ENCODE measurements around the gene TRIP12.
"Not testable (repeated sequence)": the region's sequence is repeated elsewhere in the genome, so short reads cannot be mapped to it uniquely, and the experiment has no call there.

Gene TRIP12

DNA sequence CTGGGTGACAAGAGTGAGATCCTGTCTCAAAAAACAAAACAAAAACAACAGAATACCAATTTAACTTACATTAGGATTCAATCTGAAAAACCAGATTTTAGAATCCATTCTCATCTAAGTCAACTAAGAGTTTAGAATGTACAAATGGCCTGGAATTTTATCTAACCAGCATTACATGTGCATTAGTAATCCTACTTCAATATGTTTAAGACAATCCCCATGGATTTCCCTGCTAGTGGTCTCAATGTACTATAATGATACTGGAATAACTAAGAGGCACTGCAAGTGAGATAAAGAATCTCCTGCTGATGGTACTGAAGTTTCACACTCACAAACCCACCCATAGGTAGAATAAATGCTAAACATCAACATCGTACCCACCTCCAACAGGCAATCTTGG lies 153.6 kb downstream of the TRIP12 start:
- DNase-seq (ENCODE audit: low read depth) = no peak

DNA sequence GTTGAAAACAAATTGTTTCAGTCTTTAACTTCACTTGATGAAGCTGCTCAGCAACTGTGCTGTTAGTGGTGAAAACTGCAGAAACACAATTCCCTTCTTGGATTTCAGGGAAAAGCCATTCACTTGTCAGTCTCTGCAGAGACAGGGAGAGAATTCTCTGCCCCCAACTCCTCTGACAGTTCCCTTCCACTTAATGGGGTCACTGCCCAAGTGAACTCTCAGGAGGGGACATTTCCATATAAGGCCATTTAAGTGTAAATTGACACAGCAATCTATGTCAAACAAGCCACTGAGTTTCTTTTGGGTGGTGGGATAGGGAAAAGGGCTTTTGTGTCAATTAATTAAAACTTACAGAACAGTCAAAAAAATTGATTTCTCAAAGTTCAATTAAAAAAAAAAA lies 156.1 kb downstream of the TRIP12 start:
- DNase-seq (ENCODE audit: low read depth) = no peak

DNA sequence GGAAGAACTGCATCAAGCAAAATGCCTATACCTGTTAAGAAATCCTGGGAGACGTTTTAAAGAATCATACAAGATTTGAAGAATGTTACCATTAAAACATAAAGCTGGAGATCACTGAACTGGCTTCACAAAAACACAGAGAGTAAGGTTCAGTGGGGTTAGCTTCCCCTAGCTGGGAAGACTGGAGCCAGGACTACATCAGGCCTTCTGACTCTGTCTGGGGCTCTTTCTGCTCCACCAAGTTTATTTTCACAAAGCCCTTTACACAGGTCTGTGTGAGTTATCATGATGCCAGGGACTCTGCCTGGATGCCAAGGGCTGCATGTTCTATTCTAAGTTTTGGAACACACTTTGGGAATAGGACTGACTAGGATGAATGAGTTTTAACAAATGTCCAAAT lies 160.1 kb downstream of the TRIP12 start:
- no peak for DNase-seq (ENCODE audit: low read depth)

DNA sequence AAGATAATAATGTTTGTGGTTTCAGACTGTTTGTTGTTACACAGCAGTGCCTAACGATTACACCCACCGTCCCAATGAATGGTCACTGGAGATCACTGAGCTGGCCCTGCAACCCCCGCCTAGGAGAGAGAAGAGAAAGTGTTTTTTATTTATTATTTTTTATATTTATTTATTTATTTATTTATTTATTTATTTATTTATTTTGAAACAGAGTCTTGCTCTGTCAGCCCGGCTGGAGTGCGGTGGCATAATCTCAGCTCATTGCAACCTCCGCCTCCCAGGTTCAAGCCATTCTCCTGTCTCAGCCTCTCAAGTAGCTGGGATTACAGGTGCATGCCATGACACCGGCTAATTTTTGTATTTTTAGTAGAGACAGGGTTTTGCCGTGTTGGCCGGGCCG lies 164.3 kb downstream of the TRIP12 start:
- DNase-seq (ENCODE audit: low read depth) = not testable (repeated sequence)

DNA sequence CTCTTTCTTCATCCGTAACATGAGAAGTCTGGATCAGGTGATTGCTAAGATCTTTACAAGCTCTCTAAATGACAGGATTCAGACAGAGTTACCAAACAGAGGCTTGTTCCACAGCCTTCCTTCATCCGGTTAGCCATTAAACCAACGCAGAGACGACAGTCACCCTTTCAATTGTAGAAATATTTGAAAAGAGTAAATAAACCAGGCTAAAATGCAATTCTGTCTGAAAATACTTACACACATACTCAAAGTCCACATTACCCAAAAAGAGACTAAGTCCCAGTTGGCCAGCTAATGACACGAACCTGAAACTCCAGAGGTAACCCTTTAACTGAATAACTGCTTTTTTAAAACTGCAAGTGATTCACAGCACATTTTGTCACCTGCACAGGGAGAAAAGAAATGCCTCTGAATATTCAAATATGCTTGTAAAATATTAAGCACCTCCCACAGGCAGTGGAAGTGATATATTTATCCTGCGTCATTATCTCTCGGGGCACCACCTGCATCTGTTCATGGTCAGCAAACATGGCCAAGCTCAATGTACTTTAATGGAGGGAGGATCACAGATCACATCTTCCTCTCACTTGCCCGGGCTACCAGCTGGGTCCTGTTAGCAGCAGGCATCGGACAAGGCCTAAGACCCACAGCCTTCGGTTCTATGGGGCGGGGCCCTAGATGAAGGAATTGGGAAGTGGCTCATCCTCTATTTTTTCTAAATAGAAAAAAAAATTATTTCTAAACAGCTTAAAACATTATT lies 168.7 kb downstream of the TRIP12 start:
- DNase-seq (ENCODE audit: low read depth) = no peak

DNA sequence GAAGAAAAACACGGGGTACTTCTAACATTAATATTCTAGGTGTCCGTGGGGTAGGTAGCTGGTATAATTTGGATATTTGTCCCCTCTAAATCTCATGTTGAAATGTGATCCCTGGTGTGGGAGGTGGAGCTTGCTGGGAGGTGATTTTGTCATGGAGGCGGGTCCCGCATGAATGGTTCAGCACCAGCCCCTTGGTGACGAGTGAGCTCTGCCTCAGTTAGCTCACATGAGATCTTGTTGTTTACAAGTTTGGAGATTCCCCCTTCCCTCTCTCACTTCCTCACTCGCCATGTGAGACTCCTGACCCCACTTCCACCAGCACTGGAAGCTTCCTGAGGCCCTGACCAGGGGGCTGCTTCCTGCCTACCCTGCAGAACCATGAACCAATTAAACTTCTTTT lies 172.0 kb downstream of the TRIP12 start:
- DNase-seq (ENCODE audit: low read depth) = no peak

DNA sequence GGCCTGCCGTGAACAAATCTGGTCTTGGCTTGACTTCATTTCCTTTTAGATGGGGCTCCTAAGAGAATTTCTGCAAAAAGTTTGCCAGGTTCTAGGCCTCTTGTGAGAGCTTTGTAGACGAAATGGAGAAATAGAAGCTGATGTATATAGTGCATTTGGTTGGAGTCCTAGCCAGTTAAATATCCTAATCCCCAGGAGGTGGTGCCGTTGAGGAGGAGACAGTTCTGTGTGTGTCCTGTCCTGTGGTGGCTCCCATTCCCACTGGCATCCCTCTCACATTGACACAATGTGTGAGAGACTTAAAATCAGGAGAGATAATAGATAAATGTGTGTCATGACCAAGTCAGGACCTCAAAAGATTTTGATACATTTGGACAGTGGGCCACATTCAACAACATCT lies 172.9 kb downstream of the TRIP12 start:
- DNase-seq (ENCODE audit: low read depth) = no peak

DNA sequence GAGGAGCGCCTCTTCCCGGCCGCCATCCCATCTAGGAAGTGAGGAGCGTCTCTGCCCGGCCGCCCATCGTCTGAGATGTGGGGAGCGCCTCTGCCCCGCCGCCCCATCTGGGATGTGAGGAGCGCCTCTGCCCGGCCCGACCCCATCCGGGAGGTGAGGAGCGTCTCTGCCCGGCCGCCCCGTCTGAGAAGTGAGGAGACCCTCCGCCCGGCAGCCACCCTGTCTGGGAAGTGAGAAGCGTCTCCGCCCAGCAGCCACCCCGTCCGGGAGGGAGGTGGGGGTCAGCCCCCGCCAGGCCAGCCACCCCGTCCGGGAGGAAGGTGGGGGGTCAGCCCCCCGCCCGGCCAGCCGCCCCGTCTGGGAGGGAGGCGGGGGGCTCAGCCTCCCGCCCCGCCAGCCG lies 179.1 kb downstream of the TRIP12 start:
- not testable (repeated sequence) for DNase-seq (ENCODE audit: low read depth)

DNA sequence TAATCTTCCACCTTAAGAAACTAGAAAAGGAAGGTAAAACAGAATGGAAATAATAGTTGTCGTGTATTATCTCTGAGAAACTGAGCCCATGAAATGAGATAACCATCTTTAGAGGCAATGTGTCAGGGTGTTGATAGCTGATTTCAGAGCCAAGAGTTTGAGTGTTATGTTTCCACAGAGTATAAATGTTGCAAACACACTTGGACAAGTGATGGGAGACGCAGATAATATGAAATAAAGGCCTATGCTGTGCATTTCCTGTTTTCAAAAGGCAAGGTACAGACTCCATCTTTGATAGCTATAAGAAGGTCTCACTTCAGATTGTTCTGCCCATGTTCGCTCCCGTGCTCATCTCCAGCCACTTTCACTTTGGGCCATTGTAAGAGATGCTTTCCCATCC lies 181.5 kb downstream of the TRIP12 start:
- DNase-seq (ENCODE audit: low read depth) = no peak

DNA sequence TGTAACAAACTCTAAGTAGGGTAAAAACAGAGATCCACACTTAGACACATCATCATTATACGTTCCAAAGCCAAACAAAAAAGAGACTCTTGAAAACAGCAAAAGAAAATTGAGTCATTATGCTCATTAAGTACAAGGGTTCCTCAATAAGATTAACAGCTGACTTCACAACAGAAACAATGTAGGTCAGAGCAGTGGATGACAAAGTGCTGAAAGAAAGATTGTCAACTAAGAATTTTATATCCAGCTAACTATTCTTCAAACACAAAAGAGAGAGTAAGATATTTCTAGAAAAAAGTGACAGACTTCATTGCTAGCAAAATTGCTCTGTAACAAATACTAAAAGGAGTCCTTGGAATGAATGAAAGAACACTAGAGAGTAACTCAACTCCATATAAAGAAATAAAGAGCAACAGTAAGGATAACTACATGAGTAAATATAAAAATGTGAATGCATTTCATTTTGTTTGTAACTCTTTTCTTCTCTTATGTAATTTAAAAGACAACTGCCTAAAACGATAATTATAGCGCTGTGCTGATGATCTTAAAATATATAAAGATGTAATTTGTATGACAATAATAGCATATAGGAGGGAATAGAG lies 183.7 kb downstream of the TRIP12 start:
- DNase-seq (ENCODE audit: low read depth) = no peak

DNA sequence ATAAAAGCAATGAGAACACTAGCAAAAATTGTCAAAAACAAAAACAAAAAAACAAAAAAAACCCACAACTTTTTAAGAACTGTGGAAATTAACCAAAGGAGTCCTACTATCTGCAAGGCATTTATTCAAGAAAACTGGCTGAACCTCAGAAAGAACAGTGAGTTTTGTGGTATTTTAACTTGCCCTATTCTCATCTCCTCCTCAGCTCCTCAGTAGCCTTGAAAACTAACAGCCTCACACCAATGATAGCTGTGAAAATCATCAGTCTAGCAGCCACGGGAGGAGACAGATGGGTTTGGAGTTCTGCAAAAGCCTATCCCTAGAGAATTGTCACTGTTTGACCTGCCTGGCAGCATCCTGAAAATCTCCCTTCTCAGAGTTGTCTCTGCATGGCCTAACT lies 187.4 kb downstream of the TRIP12 start:
- DNase-seq (ENCODE audit: low read depth) = no peak

DNA sequence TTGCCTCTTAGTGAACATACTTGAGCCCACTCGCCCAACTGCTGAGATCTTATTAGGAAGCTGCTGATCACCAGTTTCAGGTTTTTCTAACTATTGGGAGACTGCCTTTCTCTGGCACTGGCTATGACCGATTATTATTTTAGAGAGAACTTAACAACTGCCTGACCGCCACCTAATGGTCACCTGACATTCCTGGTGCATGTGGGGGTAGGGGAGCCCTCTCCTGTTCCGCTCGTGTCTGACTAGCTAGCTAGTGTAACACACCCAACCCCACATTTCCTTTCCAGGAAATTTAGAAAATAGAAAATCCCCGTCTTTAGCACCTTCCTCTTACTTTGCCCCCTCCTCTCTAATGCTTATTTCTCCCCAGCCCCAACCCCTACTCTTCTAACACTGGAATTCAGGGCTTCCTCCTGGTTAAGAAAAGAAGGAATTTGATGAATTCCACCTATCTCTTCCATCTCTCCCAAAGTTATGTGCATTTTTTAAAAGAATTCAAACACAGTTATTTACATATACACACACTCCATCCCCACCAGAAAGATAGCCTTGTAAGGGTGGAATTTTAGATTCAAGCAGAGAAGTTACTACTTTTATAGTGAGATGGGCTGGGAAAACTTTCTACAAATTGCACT lies 188.1 kb downstream of the TRIP12 start:
- DNase-seq (ENCODE audit: low read depth) = no peak

DNA sequence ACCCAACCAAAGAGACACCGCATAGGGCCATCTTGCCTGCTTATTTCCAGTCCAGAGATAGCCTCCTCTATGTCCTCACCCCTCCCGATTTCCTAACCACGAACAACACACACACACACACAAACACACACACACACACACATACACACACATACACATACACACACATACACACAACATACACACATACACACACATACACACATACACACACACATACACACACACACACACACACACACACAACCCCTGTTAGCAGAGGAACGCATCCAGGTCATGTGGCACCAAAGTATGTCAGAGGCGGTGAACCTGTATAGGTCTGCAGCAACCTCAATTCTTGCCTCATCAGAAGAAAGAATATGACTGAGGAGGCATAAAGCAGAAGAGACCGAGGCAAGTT lies 188.9 kb downstream of the TRIP12 start:
- no peak for DNase-seq (ENCODE audit: low read depth)

DNA sequence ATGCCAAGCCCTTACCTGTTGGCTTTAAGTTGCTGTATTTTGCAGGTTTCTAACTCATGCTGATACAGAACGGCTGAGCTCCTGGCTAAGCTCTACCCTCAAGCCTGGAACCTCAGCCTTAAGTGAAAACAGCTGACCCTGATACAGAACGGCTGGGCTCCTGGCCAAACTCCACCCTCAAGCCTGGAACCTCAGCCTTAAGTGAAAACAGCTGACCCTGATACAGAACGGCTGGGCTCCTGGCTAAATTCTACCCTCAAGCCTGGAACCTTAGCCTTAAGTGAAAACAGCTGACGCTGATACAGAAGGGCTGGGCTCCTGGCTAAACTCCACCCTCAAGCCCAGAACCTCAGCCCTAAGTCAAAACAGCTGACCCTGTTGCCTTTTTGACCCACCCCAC lies 189.9 kb downstream of the TRIP12 start:
- no peak for DNase-seq (ENCODE audit: low read depth)

DNA sequence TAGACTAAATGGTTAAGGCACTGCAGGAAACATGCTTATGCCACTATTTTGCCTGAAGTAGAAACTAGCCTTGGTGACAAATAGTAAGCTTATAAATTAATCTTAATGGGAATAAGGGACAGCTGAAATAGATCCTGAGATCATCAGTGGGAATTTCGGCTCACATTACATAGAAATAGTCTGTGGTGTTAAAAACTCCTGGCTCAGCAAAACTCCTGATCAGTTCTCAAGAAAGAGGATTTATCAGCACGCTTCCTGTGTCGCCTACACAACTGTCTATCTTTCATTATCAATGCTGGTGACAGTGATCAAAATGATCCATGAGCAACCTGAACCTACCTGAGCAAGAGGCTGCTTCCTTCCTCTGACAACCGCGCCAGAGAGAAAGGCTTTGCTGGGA lies 190.4 kb downstream of the TRIP12 start:
- no peak for DNase-seq (ENCODE audit: low read depth)

DNA sequence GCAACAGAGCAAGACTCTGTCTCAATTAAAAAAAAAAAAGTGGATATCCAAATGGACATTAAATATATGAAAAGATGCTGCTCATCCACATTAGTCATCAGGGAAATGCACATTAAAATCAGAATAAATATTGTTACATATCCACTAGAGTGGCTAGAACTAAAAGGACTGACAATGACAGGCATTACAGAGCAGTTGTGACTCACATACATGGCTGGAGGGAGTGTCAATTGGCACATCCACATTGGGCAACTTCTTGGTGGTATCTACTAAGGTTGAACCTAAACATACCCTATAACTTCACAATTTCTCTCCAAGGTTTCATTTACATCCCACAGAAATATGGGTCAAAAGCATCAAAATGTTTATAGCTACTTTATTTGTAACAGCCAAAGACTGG lies 193.4 kb downstream of the TRIP12 start:
- DNase-seq (ENCODE audit: low read depth) = no peak

DNA sequence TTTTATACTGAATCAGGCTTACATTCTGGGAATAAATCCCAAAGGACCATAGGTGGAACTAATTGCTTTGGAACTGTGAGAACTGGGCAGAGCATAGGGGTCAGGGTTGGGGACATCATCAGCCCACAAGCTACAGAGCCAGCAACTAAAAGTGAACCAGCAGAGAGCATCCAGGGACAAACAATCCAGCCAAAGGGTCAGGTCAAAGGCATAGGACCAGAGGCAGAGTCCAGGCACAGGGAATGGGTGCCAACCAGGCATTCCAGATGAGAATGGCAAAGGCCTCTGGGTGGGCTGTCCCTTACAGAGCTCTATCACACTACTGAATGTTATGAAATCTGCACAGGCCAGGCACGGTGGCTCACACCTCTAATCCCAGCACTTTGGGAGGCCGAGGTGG lies 195.2 kb downstream of the TRIP12 start:
- no peak for DNase-seq (ENCODE audit: low read depth)

DNA sequence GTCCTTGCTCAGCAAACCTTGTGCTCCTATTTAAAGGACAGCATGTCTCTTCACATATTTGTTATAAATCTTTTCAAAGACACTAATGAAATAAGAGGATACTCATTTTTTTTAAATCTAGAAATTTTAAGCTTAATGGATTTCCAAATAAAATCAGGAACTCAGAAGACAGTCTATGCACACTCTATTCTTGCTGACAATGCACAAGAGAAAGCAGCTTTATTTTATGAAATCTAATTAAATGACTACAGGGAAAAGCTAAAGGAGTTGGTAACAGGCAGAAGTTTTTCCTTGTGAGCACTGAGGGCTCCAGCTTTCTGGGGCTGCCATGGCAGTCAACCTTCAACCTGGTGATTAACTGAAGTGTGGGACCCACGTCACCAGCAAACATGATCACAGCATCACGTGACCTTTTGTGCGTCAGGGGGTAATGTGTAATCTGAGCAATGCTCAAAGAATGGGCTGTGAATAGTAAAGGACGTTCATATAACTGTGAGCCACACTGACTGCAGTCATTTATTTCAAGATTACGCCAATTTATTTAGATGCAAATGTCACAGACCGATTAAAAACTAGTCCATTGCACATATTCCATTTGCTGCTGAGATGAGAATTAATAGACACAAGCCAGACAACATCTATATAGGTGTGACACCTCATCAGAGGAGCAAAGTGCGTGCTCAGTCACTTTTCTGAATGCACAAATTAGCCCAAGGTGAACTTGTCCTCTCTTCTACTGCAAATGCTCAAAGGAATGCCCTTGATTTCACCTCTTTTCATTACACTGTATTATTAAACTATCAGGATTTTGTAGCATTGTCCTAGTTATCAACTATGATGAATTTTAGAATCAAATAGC lies 195.9 kb downstream of the TRIP12 start:
- DNase-seq (ENCODE audit: low read depth) = no peak

DNA sequence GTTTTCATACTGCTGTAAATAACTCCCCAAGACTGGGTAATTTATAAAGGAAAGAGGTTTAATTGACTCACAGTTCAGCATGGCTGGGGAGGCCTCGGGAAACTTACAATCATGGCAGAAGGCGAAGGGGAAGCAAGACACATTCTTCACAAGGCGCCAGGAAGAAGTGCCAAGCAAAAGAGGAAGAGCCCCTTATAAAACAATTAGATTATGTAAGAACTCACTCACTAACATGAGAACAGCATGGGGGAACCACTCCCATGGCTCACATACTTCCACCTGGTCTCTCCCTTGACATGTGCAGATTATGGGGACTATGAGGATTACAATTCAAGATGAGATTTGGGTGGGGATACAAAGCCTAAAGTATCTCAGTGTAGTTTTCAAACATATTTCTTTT lies 198.6 kb downstream of the TRIP12 start:
- DNase-seq (ENCODE audit: low read depth) = not testable (repeated sequence)

DNA sequence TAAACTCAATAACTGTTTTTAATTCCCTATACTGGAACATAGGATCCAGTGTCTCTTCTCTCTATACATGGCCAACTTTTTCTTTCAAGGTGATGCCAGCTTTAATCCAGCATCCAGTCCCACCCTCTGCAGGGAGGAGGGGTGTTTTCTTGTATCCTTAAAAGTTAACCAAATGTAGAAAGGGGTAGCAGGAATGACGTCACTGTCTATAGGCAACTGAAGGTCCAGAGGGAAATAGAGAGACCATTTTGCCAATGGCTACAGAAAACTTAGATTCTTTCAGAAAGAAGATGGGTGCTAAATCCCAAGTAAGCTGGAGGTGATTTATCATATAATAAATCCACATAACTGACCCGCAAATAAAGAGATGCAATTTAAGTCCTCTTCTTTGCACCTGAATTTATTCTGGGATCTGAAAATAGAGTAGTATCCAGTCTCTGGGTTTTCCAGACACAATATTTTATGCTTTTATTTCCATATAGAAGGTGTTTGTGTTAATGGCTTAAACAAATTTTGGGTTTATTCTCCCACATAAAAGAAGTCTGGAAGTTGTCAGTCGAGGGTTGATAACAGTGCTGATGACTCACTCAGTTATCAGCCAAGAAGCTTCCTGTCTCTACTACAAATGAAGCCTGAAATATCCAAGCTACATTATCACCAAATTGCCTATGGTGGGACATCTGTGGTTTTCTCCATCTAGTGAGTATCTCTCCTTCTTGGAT lies 201.7 kb downstream of the TRIP12 start:
- no peak for DNase-seq (ENCODE audit: low read depth)

DNA sequence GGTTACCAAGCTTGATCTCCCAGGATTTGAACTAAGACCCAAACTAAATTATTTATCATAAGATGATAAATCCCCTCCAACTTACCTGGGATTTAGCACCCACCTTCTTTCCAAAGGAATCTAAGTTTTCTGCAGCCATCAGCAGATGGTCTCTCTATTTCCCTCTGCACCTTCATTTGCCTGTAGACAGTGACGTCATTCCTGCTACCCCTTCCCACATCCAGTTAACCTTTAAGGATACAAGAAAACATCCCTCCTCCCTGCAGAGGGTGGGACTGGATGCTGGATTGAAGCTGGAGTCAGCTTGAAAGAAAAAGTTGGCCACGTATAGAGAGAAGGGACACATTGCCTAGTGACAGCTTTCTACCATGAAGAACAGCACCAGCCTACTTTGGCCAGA lies 203.8 kb downstream of the TRIP12 start:
- DNase-seq (ENCODE audit: low read depth) = no peak

DNA sequence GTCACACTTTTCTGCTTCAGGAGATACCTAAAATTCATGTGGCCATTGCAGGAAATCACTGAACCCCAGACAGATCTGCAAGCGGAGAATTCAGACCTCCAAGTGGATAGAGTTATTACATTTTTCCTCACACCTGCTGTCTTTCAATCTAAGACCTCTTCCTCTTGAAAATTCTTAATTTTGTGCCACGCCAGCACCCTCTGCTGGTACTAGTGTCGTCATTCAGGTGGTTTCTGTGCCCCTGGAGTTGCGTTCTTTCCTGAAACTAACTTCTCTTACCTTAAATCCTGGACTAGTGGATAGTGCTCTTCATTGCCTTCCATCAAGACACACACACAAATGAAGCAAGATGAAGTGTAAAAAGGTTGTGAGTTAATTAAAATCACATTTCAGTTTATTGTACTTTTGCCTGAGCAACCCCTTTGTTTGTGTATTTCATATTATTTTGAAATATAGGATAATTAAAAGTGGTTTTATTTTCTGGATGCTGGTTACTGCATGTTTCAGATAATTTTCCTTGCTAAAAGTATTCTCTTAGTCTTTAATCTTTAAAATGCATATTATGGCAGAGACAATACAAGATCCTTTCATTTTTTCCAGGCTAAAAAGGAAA lies 205.8 kb downstream of the TRIP12 start:
- DNase-seq (ENCODE audit: low read depth) = no peak
